IMR-90 (cell line): ENCODE results near the gene MBD2. TPM values are rescaled to one million over a fixed set of nuclear protein-coding genes. Genes with fewer than 3 reads are reported as not detected.

Experiments
- ATAC-seq: fragments of 200-7000 bp; cut with Tn5 transposase; 2 replicates; pipeline ENCODE4 v1.9.1; 2020; ENCODE audit warnings: low read depth, mild to moderate bottlenecking, moderate library complexity
- BruUV-seq: library from RNA; stranded (reverse); fragments of 400-500 nt; replicated peaks from 2 replicates; lab custom pipeline; 2021; lab: Mats Ljungman, UMichigan
- CTCF ChIA-PET: fragments of 300-600 bp; formaldehyde crosslinking; extraction: SDS; loops from one replicate; lab custom pipeline; 2021; ENCODE audit warnings: antibody characterized with exemption; lab: Yijun Ruan, JAX
- POLR2A ChIA-PET: fragments of 300-600 bp; sonication (Branson Sonifier 250); formaldehyde crosslinking; loops from one replicate; lab custom pipeline; 2022; ENCODE audit warnings: antibody characterized with exemption; ENCODE audit not compliant: unreplicated experiment; lab: Charles Lee
- DNase-seq: peaks from one replicate; pipeline ENCODE4 v3.0.0; 2013
- H2AFZ ChIP-seq: replicated peaks from 2 replicates; pipeline ENCODE3; 2013; ENCODE audit warnings: low read length, mild to moderate bottlenecking; ENCODE audit not compliant: poor library complexity
- H2AK5ac ChIP-seq: 2 replicates; pipeline ENCODE4 v1.6.1; 2013; ENCODE audit warnings: low read depth, low read length, inconsistent platforms
- H2AK9ac ChIP-seq: replicated peaks from 2 replicates; pipeline ENCODE3; 2013; ENCODE audit warnings: mild to moderate bottlenecking, low read depth, low read length, moderate library complexity; ENCODE audit not compliant: poor library complexity
- H2BK120ac ChIP-seq: 2 replicates; pipeline ENCODE4 v1.6.1; 2013; ENCODE audit warnings: low read depth, low read length, inconsistent platforms
- H2BK15ac ChIP-seq: 3 replicates; pipeline ENCODE4 v1.6.1; 2013; ENCODE audit warnings: low read depth, low read length, inconsistent platforms
- H2BK20ac ChIP-seq: 2 replicates; pipeline ENCODE4 v1.6.1; 2013; ENCODE audit warnings: low read depth, mild to moderate bottlenecking, inconsistent platforms, low read length, moderate library complexity
- H2BK5ac ChIP-seq: 2 replicates; pipeline ENCODE4 v1.6.1; 2013; ENCODE audit warnings: mild to moderate bottlenecking, low read depth, low read length, inconsistent platforms; ENCODE audit not compliant: poor library complexity, severe bottlenecking
- H3K14ac ChIP-seq: replicated peaks from 2 replicates; pipeline ENCODE4 v1.6.1; 2013; ENCODE audit warnings: low read depth, low read length, inconsistent platforms
- H3K18ac ChIP-seq: 2 replicates; pipeline ENCODE4 v1.6.1; 2013; ENCODE audit warnings: low read depth, low read length, control low read depth
- H3K23ac ChIP-seq: 2 replicates; pipeline ENCODE4 v1.6.1; 2013; ENCODE audit warnings: low read depth, low read length, inconsistent platforms
- H3K27ac ChIP-seq: 2 replicates; pipeline ENCODE4 v1.5.1; 2013; ENCODE audit warnings: mild to moderate bottlenecking, control low read depth, low read length; ENCODE audit not compliant: insufficient read depth
- H3K27me3 ChIP-seq: 2 replicates; pipeline ENCODE4 v1.6.1; 2013; ENCODE audit warnings: low read length; ENCODE audit not compliant: control insufficient read depth, insufficient read depth
- H3K36me3 ChIP-seq: 2 replicates; pipeline ENCODE4 v1.6.1; 2013; ENCODE audit warnings: low read length, mixed read lengths; ENCODE audit not compliant: control insufficient read depth, insufficient read depth
- H3K4ac ChIP-seq: 2 replicates; pipeline ENCODE4 v1.6.1; 2013; ENCODE audit warnings: low read depth, low read length, inconsistent platforms
- H3K4me1 ChIP-seq: 2 replicates; pipeline ENCODE4 v1.6.1; 2013; ENCODE audit warnings: low read length, mixed read lengths; ENCODE audit not compliant: control insufficient read depth, insufficient read depth
- H3K4me2 ChIP-seq: 2 replicates; pipeline ENCODE4 v1.6.1; 2013; ENCODE audit warnings: low read depth, mild to moderate bottlenecking, control low read depth, low read length, moderate library complexity
- H3K4me3 ChIP-seq: 2 replicates; pipeline ENCODE4 v1.5.1; 2013; ENCODE audit warnings: low read depth, mild to moderate bottlenecking, control low read depth, low read length, moderate library complexity; ENCODE audit not compliant: insufficient read depth
- H3K56ac ChIP-seq: 2 replicates; pipeline ENCODE4 v1.6.1; 2013; ENCODE audit warnings: low read length, inconsistent platforms; ENCODE audit not compliant: insufficient read depth; ENCODE audit errors: extremely low read depth
- H3K79me1 ChIP-seq, 2 experiments: 2 replicates each; pipeline ENCODE4 v1.6.1; 2013; ENCODE audit warnings: low read length in 2 of 2, inconsistent platforms in 1 of 2, low read depth in 1 of 2
- H3K9ac ChIP-seq: 2 replicates; pipeline ENCODE4 v1.6.1; 2013; ENCODE audit warnings: low read depth, low read length, control low read depth
- H3K9me1 ChIP-seq: 2 replicates; pipeline ENCODE4 v1.6.1; 2013; ENCODE audit warnings: low read length, inconsistent platforms; ENCODE audit not compliant: insufficient read depth
- H3K9me3 ChIP-seq: 2 replicates; pipeline ENCODE4 v1.6.1; 2013; ENCODE audit warnings: low read length; ENCODE audit not compliant: control insufficient read depth, insufficient read depth
- H4K20me1 ChIP-seq: 2 replicates; pipeline ENCODE4 v1.6.1; 2013; ENCODE audit warnings: low read length, inconsistent platforms; ENCODE audit not compliant: insufficient read depth
- H4K5ac ChIP-seq: 2 replicates; pipeline ENCODE4 v1.6.1; 2013; ENCODE audit warnings: mild to moderate bottlenecking, low read depth, low read length, control low read depth
- H4K8ac ChIP-seq, 2 experiments: 2 replicates each; pipeline ENCODE4 v1.6.1; 2013; ENCODE audit warnings: low read depth in 2 of 2, low read length in 2 of 2, control low read depth in 1 of 2, inconsistent platforms in 1 of 2
- H4K91ac ChIP-seq: 2 replicates; pipeline ENCODE4 v1.6.1; 2013; ENCODE audit warnings: low read depth, low read length, inconsistent platforms; ENCODE audit not compliant: insufficient read depth
- CEBPB ChIP-seq: IDR thresholded peaks from 2 replicates; pipeline ENCODE4 v1.6.1; 2012; ENCODE audit warnings: low read depth, low read length, improper control_type of control experiment
- CHD1 ChIP-seq: IDR thresholded peaks from 2 replicates; pipeline ENCODE4 v1.6.1; 2012; ENCODE audit warnings: low read depth, low read length, improper control_type of control experiment
- FOS ChIP-seq: fragments of 150-350 bp; IDR thresholded peaks from 2 replicates; pipeline ENCODE4 v1.6.1; 2016; ENCODE audit warnings: low read depth, low read length
- MAFK ChIP-seq: IDR thresholded peaks from 2 replicates; pipeline ENCODE4 v1.6.1; 2012; ENCODE audit warnings: low read depth, low read length, improper control_type of control experiment
- MXI1 ChIP-seq: IDR thresholded peaks from 2 replicates; pipeline ENCODE4 v1.6.1; 2012; ENCODE audit warnings: low read depth, mild to moderate bottlenecking, low read length, moderate library complexity, borderline replicate concordance
- POLR2A ChIP-seq: IDR thresholded peaks from 2 replicates; pipeline ENCODE4 v1.6.1; 2012; ENCODE audit warnings: mild to moderate bottlenecking, low read depth, low read length
- RFX5 ChIP-seq: IDR thresholded peaks from 2 replicates; pipeline ENCODE4 v1.8.0; 2012; ENCODE audit warnings: low read depth, mild to moderate bottlenecking, low read length, moderate library complexity
- WGBS, 2 experiments: methylation state at CpG; one replicate each; pipeline versions ENCODE4 v1.1.5 to v1.1.7; 2013; ENCODE audit warnings: missing lambda C conversion rate in 2 of 2; ENCODE audit not compliant: insufficient read length in 1 of 2; ENCODE audit errors: extremely low coverage in 2 of 2; 5-methylcytosine and 5-hydroxymethylcytosine counted together
- dilution Hi-C: fragments of 300-500 bp; cut with HindIII; formaldehyde crosslinking; loops from one replicate; pipeline ENCODE4 v1.14.3; 2018; ENCODE audit warnings: low sequenced_read_pairs; ENCODE audit not compliant: unreplicated experiment
- in situ Hi-C: fragments of 300-500 bp; cut with MboI; formaldehyde crosslinking; loops from 3 replicates; pipeline ENCODE4 v1.14.3; 2019; ENCODE audit warnings: low sequenced_read_pairs, inconsistent platforms, mixed read lengths
- intact Hi-C: fragments of 100-400 bp; cut with micrococcal nuclease; formaldehyde crosslinking; loops from 2 replicates; pipeline ENCODE4 v1.10.0; 2022
- polyA plus RNA-seq, 3 experiments: library from polyadenylated mRNA; depleted of rRNA; stranded (reverse); fragments of >200 nt; gene quantifications; 2 replicates each; pipeline ENCODE4 v1.2.3, GENCODE V29; 2012; ENCODE audit warnings: low replicate concordance in 1 of 3
- total RNA-seq: library from RNA; depleted of rRNA; stranded (reverse); fragments of >200 nt; gene quantifications from 2 replicates; pipeline ENCODE4 v1.2.3, GENCODE V29; 2012
- TF ChIP-seq, protein P1 (sequence below): conservative IDR thresholded peaks from 2 replicates; pipeline ENCODE4 v1.5.1; 2012; ENCODE audit warnings: mild to moderate bottlenecking, low read depth, low read length, improper control_type of control experiment
- TF ChIP-seq, protein P2 (sequence below): fragments of 150-350 bp; IDR thresholded peaks from 2 replicates; pipeline ENCODE4 v1.6.1; 2016; ENCODE audit warnings: low read depth, mild to moderate bottlenecking, low read length, moderate library complexity, borderline replicate concordance

The MBD2 gene
- total and polyA plus RNA-seq, 2 of the 4 experiments (the other 2 are of a cell fraction): 9.7 to 29.5 TPM

DNA sequence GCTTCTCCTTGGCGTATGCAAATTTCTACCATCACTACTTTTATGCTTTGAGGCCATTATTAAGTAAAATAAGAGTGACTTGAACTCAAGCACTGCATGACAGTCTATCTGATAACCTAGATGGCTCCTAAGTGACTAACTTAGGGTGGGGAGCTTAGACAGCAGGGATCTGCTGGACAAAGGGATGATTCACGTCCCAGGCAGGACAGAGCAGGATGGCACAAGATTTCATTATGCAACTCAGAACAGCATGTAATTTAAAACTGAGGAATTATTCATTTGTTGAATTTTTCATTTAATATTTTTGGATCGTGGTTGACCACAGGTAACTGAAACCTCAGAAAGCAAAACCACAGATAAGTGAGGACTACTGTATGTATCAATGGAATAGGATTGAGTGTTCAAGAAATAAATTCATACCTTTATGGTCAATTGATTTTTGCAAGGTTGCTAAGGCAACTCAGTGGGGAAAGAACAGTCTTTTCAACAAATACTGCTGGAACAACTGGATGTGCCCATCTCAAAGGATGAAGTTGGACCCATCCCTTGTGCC lies 115.3 kb downstream of the MBD2 start:
- in situ Hi-C loops: no loop called here
- Histone ChIP-seq H4K8ac (no peak overlapping the region), H4K91ac (no peak overlapping the region)

More for the DNA sequence above, 115.3 kb downstream of the MBD2 start:
- no peak overlapping the region for H3K4me3 ChIP-seq
- no peaks in the 10 kb centered on the region for H4K20me1 ChIP-seq
- H2AFZ ChIP-seq: no peak overlapping the region
- intact Hi-C loops: no loop called here
- ChIA-PET CTCF (interaction anchor here (0.7 to 1.3 kb wide), 2 partner anchors 10 to 15 kb away, joined by 4 to 5 read pairs; no protein-coding TSS in a partner anchor), POLR2A (no interaction called here)
- ATAC-seq (no peak), DNase-seq (no peak)
- H3K14ac ChIP-seq: no peak overlapping the region
- no peak overlapping the region for H3K4ac ChIP-seq
- no peak overlapping the region for H3K23ac ChIP-seq
- H3K9ac ChIP-seq: no peak overlapping the region
- no peak overlapping the region for H2AK9ac ChIP-seq
- no peak overlapping the region for H4K5ac ChIP-seq
- no peaks in the 10 kb centered on the region for H3K79me1 ChIP-seq
- H2BK20ac ChIP-seq: no peak overlapping the region
- H3K9me3 ChIP-seq: no peaks in the 10 kb centered on the region
- no peak overlapping the region for H3K56ac ChIP-seq
- H3K4me1 ChIP-seq: no peaks in the 10 kb centered on the region
- H3K18ac ChIP-seq: no peak overlapping the region
- dilution Hi-C loops: no loop called here
- no peak overlapping the region for H3K4me2 ChIP-seq
- no peak overlapping the region for H2BK15ac ChIP-seq
- no peak overlapping the region for H2BK5ac ChIP-seq
- H3K36me3 ChIP-seq: no peaks in the 10 kb centered on the region
- no peak overlapping the region for H2AK5ac ChIP-seq
- TF ChIP-seq, protein P1, sequence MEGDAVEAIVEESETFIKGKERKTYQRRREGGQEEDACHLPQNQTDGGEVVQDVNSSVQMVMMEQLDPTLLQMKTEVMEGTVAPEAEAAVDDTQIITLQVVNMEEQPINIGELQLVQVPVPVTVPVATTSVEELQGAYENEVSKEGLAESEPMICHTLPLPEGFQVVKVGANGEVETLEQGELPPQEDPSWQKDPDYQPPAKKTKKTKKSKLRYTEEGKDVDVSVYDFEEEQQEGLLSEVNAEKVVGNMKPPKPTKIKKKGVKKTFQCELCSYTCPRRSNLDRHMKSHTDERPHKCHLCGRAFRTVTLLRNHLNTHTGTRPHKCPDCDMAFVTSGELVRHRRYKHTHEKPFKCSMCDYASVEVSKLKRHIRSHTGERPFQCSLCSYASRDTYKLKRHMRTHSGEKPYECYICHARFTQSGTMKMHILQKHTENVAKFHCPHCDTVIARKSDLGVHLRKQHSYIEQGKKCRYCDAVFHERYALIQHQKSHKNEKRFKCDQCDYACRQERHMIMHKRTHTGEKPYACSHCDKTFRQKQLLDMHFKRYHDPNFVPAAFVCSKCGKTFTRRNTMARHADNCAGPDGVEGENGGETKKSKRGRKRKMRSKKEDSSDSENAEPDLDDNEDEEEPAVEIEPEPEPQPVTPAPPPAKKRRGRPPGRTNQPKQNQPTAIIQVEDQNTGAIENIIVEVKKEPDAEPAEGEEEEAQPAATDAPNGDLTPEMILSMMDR: no peak
- TF ChIP-seq MXI1 (no peak), FOS (no peak), MAFK (no peak), CEBPB (no peak), POLR2A (no peak), RFX5 (no peak), CHD1 (no peak)
- TF ChIP-seq, protein P2, sequence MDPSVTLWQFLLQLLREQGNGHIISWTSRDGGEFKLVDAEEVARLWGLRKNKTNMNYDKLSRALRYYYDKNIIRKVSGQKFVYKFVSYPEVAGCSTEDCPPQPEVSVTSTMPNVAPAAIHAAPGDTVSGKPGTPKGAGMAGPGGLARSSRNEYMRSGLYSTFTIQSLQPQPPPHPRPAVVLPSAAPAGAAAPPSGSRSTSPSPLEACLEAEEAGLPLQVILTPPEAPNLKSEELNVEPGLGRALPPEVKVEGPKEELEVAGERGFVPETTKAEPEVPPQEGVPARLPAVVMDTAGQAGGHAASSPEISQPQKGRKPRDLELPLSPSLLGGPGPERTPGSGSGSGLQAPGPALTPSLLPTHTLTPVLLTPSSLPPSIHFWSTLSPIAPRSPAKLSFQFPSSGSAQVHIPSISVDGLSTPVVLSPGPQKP: no peak
- no TSS peak for BruUV-seq
- no peaks in the 10 kb centered on the region for H3K9me1 ChIP-seq
- WGBS, 2 experiments: no CpG with 5 or more reads among the region's 3 CpGs
- no peak overlapping the region for H2BK120ac ChIP-seq
- H3K27ac ChIP-seq: no peak overlapping the region
- no peaks in the 10 kb centered on the region for H3K27me3 ChIP-seq
